Stimulated activated CD4-positive, alpha-beta T cell treated with anti-CD3 and anti-CD28 coated beads, Interleukin-1b, Interleukin-23, amount 100 ng/mL, for 24 hours (primary cell): ENCODE measurements around the gene LRRC49.

Experiments
- DNase-seq, 4 experiments: peaks; one replicate each; pipeline ENCODE4 v3.0.0-alpha.2; 2020; ENCODE audit warnings: low read depth in 4 of 4, low spot score in 1 of 4

LRRC49 gene

DNA sequence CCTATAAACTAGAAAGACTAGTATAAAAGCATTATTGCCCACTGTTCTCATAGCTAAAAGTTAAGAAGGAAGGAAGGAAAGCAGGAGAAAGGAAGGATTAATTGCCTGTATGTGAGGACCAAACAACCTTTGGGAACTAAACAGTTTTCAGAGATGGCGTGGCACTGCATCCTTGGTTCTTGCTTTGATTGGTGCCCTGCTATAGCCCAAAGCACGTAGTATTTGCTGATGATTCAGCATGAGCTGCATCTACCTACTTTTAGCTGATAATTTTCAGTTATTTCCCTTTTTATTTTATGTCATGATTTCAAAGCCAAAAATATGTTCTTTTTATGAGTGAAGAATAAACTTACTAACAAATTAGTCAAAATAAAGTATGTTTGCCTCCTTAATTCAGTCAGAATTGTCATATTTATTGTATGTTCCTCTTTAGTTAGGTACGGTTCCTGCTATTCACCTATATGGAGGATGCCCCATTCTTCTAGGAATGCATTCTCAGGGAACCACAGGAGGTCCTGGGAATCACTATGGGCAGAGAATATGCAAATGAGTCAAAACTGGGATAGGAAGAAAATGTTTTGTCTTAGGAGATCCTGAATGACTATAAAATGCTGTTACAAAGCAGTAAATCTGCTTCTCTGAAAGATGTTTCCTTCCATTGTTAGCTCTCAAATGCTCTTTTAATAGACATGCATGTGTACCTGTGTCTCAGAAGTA is 157.2 kb downstream of the LRRC49 start:
- no peak for DNase-seq

DNA sequence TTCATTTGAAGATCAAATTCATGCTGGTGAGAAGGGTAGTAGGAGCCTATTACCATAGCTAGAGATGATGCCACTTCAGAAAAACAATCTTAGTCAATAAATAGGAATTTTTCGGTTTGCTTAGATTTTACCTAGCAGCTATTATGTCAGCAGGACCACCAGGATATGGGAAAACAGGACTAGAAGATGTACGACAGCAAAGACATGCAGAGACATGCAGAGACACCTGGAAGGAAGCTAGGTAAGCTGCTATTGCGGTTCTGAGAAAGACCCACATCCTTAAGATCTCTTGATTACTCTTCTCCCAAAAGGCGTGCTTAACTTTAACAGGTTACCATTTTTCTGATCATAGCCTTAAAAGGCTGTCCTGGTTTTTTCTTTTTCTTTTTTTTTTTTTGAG is 157.8 kb downstream of the LRRC49 start:
- no peak for DNase-seq

DNA sequence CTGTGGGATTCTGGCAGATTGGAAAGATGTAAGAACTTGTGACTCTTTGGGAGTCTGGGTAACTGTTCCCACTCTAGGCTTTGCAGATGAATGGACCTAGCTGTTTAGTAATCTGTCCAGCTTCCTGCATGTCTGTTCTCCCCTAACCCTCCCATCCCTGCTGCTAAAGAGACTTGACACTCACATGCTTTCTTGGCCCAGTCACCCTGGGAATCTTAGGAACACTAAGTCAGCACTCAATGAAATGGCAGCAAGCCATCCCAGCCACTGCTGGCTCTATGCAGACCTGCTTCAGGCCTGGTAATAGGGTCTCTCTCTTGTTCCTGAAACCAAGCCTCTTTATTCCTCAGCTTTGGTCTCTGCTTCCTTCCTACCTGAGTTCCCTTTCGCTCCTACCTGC is 158.9 kb downstream of the LRRC49 start:
- no peak for DNase-seq

DNA sequence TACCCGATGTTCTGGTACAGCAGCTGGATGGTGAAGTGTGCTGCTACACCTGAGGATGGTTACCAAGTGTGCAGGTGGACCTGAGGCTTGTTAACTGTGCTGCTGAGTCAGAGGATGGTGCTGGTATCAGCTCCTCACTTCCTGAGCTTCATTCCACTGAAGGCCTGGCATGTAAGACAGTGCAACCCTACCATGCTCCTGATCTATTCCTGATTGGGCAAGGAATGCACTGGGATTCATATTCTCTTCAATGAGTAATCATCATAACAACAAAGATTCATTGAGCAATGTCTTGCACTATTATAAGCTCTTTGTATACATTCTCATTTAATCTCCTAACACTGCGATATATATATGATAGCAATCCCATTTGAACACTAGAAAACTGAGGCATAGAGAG is 159.7 kb downstream of the LRRC49 start:
- DNase-seq = no peak

DNA sequence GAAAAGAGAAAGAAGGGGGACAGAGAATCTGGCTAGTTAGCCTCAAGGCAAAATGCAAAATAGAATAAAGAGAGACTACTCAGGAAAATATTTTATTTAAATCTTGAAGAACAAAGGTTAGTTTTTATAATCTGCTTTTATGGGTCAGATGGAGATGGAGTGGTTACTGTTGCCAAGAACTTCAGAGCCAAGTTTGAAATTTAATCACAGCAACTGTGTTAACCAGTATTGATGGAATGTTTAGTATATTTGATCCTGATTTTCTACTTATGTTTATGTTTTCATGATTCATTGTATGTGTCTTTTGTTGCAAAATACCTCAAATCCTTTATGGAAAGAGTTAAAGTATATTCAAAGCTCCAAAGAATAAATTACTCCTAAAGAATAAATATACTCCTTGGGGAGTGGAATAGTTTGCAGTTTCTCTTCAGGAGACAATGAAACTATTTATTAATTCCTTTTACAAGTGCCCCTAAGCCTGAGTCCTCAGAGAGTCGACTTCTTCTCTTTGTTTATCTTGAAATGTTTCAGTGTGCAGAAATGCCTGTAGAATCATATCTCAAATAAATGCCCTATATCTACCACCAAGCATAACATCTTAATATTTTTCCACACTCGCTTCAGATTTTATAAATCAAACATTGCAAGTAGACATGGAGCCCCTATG is 161.8 kb downstream of the LRRC49 start:
- no peak for DNase-seq

DNA sequence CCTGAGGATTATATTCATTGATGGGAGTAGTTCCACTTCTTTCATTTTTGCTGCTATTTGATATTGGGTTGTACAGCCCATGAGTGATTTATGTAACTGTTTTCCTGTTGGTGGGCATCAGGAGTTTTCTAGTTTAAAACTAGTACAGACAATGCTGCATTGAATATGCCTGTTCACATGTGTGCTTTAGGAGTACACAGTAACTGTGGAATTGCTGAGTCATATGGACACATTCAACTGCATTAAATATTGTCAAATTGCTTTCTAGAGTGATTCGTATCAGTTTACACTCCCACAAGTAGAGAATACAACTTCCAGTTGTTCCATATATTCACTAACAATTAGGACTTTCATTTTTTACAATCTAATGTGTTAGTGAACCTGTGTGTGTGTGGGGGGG is 162.8 kb downstream of the LRRC49 start:
- DNase-seq = no peak

DNA sequence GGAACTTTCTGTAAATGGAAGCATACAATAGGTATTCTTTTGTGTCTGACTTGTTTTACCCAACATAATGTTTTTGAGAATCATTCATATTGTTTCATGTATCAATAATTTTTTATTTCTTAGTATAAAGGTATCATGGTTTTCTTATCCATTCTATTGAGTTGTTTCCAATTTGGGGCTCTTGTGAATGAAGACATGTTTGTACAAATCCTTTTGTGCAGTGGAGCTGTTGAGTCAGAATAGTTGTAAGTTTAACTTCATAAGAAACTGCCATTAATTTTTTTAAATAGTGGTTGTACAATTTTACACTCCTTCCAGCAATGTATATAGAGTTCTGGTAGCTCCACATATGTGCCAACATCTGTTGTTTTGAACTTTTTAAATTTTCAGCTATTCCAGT is 163.5 kb downstream of the LRRC49 start:
- no peak for DNase-seq

DNA sequence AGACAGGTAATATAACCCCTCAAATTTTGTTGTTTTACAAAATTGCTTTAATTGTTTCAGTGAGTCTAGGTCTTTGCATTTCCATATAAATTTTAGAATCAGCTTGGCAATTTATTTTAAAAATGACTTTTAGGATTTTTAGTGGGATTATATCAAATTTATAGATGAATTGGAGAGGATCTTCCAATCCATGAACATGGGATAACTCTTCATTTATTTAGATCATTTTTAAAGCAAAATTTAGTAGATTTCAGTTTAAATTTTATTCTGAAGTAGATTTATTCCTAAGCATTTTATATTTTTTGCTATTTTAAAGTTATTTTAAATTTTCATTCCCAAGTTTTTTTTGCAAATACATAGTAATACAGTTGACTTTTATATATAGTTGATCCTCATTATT is 164.5 kb downstream of the LRRC49 start:
- no peak for DNase-seq

DNA sequence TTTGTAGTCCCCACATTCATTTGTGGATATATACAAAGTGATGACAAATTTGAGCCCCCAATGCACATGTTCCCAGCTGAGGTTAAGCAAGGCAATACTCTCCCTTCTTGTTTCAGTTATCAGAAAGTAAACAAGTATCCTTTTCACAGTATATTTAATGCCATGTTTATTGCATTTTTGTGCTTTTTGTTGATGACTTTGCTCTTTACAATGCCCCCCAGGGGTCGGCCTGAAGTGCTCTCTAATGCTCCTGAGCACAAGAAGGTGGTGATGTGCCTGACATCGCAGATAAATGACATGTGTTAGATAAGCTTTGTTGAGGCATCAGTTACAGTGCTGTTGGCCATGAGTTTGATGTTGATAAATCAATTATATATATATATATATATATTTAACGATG is 165.0 kb downstream of the LRRC49 start:
- no peak for DNase-seq

DNA sequence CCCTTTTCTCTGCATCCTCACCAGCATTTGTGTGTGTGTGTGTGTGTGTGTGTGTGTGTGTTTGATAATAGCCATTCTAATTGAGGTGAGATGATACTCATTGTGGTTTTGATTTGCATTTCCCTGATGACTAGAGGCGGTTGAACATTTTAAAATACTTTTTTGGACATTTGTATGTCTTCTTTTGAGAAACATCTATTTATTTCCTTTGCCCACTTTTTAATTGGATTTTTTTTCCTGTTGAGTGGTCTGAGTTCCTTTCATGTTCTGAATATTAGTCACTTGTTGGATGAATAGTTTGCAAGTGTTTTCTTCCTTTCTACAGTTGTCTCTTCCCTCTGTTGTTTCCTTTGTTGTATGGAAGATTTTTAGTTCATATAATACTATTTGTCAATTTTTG is 168.4 kb downstream of the LRRC49 start:
- DNase-seq = no peak

DNA sequence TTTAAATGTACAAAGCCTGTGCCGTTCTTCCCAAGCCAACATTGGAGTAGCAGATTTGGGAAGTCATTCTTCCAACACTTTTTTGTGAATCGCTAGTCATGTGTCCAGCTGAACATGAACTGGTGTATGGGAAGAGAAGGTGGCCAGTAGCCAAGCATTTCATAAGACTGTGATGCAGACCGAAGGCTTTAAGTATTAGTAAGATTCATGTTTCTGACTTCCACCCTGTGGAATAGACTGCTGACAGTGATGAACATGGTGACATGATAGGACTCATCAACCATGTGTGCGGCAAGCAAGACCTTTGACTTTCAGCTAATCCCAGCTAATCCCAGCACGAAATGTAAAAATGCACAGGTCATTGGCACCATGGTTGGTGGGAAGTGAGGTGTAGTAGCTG is 174.4 kb downstream of the LRRC49 start:
- DNase-seq = no peak

DNA sequence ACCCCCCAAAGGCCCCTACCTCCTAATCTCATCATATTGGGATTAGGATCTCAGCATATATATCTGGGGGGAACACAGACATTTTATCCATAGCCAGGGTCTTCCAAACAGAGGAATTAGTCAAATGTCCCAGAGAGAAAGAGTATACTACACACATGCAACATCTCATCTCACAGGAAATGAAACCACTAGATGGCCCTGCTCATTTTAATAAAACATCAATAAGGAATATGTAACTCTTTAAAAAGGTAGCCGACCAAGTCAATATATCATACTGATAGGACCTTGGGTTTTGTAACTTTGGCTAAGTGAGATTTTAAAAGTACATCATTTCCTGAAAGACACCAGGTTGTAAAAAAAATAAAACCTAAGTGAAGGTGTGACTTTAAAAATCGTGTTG is 177.1 kb downstream of the LRRC49 start:
- no peak for DNase-seq

DNA sequence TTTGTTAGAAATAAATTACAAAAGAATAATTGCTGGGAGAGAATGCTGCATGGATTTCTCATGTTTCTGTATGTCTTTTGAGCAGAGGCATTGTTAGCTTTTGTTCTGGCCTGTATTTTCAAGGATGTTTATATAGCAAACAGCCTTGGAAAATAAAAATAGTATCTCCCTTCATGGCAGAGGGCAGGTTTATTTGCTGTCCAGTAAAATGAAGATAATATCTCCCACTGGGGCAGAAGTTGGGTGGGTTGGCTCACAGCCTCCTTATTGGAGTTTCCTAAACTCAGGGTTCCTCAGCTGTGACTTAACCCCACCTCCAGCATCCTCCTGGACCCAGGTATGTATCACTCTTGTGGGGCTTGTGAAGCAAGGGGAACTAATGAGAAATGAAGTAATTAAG is 178.9 kb downstream of the LRRC49 start:
- DNase-seq = no peak

DNA sequence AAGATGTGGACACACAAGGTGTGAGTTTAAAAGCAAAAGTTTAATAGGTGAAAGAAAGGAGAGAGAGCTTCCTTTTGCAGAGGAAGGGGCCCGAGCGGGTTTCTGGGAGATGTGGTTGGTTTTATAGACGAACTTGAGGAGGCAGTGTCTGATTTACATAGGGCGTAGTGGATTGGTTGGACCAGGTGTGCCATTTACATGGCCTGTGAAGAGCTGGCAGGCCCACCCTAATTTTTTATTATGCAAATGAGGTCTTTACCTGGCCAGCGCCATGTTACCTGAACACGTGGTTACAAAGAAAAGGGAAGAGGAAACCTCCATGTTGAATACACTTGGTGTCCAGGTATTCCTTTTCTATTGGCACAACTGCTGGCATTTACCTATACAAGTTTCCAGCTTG is 179.8 kb downstream of the LRRC49 start:
- no peak for DNase-seq

DNA sequence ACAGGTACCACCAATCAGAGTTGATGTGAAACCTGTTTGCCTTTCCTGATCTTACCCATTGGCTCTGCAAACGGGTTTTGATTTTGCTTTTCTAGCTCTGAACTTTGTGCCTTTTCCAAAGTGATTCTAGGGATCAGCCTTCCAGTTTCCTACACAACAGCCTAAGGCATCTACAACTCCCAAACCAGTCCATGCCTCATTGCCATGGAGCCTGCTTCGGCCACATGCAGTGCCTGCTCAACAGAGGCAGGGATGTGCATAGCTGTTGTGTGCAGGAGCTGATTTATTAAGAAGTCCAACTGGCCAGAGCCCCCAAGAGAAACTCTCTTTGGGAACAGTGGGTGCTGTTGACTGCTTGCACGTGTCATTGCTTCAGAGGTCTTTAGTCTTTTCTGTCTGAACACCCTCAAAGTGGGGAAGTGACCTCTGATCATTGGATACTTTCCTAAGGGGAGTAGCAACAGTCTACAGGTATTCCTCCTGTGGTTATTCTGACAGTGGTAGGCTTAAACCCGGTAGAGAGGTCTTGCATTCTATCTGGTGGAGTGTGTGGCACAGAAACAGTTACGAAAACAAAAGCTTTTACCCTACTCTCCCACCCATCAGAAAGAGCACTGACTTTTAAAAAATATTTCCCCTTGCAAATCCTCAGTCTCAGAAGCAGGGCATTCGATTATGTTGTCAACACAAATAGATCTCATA is 186.0 kb downstream of the LRRC49 start:
- DNase-seq = no peak

DNA sequence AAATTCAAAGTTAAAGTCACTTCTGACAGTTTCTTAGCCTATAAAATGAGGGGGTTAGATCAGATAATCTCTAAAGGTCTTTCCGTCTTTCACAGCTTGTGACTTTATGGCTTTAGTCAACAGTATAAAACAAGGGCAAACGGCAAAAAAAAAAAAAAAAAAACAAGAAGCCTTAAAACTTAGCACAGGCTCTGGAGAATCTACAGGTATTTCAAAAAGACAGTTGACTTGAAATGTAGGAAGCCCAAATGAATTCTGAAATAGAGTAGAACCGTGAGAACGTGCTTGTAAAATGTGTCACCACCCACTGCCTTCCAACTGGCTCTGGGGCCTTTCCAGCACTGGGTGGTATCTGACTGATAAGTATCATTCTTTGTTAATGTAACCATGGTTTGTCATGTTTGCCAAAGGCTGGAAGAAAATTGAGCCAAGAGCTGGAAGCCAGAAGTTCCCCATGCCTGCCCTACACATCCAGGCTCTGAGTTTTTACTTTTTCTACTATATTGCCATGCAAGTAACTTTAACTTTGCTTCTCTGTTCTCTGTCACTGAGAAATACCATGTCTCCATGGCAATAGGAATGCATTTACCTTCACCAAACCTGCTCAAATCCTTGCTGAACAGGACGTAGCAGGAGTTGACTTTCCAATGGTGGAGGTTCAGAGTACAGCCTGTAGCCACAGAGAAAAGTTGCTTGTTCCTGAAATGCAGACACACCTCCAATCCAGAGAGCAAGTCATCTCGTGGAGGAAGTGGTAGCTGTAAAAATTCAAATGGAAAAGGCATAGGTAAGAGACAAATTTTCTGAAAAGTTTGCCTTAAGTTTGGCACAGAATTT is 186.8 kb downstream of the LRRC49 start:
- no peak for DNase-seq

DNA sequence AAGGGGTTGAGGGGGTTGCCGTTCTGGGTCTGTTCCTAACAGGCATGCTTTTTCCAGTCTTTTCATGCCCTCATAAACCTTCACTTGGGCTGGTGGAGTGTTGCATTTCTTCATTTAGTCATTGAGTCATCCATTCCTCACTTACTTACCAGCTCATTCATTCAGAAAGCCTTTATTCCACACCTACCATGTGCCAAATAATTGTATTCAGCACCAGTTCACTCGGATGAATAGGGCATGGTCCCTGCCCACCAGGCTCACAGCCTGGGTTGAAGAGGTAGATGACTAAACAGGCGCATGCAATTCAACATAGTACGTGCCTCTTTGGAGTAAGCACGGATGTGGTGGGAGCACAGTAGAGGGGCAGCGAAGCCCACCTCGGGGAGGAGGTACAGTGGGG is 187.5 kb downstream of the LRRC49 start:
- DNase-seq = no peak

DNA sequence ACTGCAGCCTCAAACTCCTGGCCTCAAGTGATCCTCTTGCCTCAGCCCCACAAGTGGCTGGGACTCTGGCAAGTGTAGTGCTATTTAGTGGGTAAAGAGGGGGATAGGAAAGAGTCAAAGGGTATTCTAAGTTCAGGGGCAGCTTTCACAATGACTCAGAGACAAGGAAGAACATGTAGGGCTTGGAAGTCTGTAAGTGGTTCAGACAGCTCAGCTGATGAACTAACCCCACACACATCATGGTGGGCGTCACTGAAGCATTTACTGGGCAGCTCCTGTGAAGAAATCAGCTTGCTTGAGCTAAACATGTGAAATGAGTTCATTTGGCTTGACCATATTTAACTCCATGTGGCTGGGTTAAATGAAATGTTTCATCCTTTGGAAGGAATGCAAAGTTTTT is 188.1 kb downstream of the LRRC49 start:
- DNase-seq = no peak

DNA sequence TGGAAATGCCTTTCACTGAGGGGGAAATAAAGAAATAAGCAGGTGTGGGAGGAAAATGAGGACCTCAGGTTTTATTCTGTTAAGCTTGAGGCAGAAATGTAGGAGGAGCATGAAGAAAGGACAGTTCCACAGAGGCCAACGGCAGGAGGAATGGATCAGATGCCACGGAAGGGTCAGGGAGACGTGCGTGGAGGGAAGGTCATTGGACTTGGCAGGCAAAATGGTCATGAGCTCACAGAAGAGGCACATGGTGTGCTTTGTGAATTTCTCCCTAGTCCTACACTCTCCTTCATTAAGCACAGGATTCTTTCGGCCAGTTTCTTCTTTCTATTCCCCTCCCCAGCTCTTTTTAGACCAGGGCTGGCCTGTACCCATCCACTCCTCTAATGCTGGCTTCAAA is 190.2 kb downstream of the LRRC49 start:
- DNase-seq = no peak

DNA sequence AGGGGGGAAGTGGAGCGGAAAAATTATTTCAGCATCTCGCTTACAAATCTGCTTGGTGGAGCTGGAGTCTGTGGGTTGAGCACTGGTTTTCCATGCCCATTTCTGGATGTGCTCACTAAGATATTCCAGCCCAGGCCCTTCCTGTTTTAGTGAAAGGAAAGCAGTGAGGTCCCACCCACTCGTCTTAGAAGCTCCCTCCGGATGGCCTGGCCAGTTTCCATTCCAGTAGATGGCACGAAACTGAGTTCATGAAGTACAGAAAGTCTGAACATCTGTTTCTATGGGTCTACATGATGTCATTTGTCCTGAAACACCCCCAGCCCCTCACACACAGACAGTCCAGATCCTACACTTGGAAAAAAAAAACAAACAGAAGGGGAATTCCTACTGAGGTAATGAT is 190.7 kb downstream of the LRRC49 start:
- DNase-seq = no peak

DNA sequence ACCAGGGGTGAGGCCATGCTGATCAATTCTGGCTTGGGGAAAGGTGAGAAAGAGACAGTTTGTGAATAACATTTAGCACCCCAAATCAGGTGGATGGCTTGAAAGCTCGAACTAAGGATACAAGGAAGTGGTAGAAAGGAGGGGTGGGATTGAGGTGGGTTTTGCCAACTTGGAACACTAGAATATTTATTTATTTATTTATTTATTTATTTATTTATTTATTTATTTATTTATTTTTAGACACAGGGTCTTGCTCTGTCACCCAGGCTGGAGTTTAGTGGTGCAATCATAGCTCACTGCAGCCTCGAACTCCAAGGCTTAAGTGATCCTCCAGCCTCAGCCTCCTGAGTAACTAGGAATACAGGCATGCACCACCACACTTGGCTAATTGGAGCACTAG is 191.6 kb downstream of the LRRC49 start:
- no peak for DNase-seq

DNA sequence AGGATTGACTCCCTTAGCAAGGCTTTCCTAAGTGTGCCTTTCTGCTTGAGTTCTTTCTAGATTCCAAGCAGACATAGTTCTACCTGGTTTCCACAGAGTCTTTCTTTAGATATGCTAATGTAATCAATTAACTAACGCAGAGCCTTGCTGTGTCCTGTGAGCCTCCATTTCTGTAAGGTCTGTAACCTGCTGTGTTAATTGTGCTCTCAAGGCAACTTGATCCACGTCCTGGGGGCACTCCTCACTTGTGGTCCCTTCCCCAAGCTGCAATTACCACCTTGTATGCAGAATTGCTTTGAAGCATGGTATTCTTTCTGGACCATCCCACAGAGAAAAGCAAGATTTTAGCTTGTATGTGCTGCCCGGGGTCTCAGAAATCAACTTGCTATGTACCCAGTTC is 193.2 kb downstream of the LRRC49 start:
- no peak for DNase-seq
